ENCODE measurements around the gene TNXB.
"Not testable (repeated sequence)": the region's sequence is repeated elsewhere in the genome, so short reads cannot be mapped to it uniquely, and the experiment has no call there.

Gene TNXB

DNA sequence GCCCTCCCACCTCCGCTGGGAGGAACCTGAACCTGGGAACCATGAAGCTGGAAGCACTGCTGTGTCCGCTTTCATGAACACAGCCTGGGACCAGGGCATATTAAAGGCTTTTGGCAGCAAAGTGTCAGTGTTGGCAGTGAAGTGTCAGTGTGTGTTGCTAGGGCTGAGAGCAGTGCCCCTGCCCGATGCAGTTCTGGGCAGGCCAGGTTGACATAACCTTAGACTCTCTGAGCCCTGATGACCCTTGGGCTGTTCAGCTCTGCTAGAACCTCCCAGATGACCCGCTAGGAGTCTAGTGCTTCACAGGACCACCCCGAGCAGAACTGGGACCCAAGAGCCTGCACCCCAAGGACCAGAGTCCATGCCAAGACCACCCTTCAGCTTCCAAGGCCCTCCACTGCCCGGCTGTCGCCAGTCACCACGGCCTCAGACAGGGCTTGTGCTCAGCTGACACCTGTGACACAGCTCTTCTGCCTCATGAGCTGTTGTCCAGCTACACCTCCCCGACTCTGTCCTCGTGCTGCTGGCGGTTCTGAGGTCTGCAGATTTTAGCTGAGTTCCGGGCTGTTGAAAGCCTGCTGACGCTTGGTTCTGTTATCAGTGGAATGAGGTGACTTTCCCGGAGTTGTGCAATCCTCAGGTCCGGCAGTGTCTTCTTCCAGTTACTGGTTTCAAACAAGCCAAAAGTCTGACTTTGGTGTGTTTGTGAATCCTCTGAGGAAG, 106.4 kb downstream of the TNXB start:
- DNase-seq (ENCODE audit: low read depth), result not testable (repeated sequence)

DNA sequence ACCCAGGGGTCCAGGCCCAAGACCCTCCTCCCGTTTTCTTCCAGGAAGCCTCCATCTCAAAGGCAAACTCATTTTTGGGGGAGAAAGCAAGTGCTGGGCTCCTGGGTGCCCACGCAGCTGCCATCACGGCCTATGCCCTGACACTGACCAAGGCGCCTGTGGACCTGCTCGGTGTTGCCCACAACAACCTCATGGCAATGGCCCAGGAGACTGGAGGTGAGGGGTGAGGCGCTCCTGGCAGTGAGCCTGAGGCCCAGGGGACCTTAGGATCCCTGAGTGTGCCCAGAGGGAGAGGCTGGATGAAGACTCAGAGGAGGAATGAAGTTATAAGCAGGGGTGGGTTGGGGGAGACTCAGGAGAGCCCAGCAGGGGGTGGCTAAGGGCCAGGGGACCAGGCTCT, 112.8 kb downstream of the TNXB start:
- not testable (repeated sequence) for DNase-seq (ENCODE audit: low read depth)

DNA sequence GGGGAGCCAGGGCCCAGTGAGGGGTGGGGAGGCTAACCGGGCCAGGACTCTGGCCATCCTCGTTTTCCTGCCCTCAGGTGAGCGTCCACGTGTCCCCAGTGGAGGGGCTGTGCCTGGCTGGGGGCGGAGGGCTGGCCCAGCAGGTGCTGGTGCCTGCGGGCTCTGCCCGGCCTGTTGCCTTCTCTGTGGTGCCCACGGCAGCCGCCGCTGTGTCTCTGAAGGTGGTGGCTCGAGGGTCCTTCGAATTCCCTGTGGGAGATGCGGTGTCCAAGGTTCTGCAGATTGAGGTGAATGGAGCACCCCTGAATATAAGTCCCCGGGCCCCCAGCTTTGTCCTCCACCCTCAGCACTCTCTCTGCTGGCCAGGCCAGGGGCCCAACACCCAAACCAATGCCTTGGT, 114.7 kb downstream of the TNXB start:
- DNase-seq (ENCODE audit: low read depth), result not testable (repeated sequence)
